Endothelial cell of umbilical vein (primary cell): ENCODE results near the gene KRTAP2-1. TPM values are rescaled to one million over a fixed set of nuclear protein-coding genes. Genes with fewer than 3 reads are reported as not detected.
"Not testable (repeated sequence)": the region's sequence is repeated elsewhere in the genome, so short reads cannot be mapped to it uniquely, and the experiment has no call there.

ENCODE experiments used
- Bru-seq: library from RNA; stranded (reverse); fragments of 400-500 nt; gene quantifications from one replicate; lab custom pipeline; 2021; lab: Mats Ljungman, UMichigan
- BruChase-seq, 2 experiments: library from RNA; stranded (reverse); fragments of 400-500 nt; gene quantifications; one replicate each; lab custom pipeline; 2021; lab: Mats Ljungman, UMichigan
- BruUV-seq: library from RNA; stranded (reverse); fragments of 400-500 nt; replicated peaks from 2 replicates; lab custom pipeline; 2021; lab: Mats Ljungman, UMichigan
- CTCF ChIA-PET: fragments of 300-600, 350-600 bp; sonication (Branson Sonifier 250); formaldehyde crosslinking; loops from one replicate; lab custom pipeline; 2021; ENCODE audit warnings: antibody characterized with exemption, inconsistent platforms; lab: Charles Lee
- POLR2A ChIA-PET: fragments of 300-600, 350-600 bp; sonication (Branson Sonifier 250); formaldehyde crosslinking; loops from one replicate; lab custom pipeline; 2021; ENCODE audit warnings: antibody characterized with exemption, inconsistent platforms; lab: Charles Lee
- DNase-seq: peaks from one replicate; pipeline ENCODE4 v3.0.0-alpha.2; 2011; ENCODE audit warnings: low read depth, low spot score
- FAIRE-seq: peaks from 2 replicates; lab custom pipeline; 2011; peaks lifted over from hg19 to GRCh38; lab: Jason Lieb, UNC
- H2AFZ ChIP-seq: 2 replicates; pipeline ENCODE4 v1.6.0; 2012; ENCODE audit warnings: low read depth, low read length, control low read depth, inconsistent platforms
- H3K27ac ChIP-seq: 2 replicates; pipeline ENCODE4 v1.5.1; 2011; ENCODE audit warnings: low read depth, mild to moderate bottlenecking, control low read depth, low read length, moderate library complexity; ENCODE audit not compliant: insufficient read depth
- H3K27me3 ChIP-seq, 2 experiments: 2 replicates each; pipeline versions ENCODE4 v1.6.0 to v1.6.1; 2011; ENCODE audit warnings: low read length in 2 of 2, mixed read lengths in 1 of 2; ENCODE audit not compliant: control insufficient read depth in 2 of 2, insufficient read depth in 2 of 2
- H3K36me3 ChIP-seq, 2 experiments: 2 replicates in 1 of 2; 3 replicates in 1 of 2; pipeline ENCODE4 v1.5.1; 2011; ENCODE audit warnings: low read length in 2 of 2, mild to moderate bottlenecking in 1 of 2, moderate library complexity in 1 of 2; ENCODE audit not compliant: control insufficient read depth in 2 of 2, insufficient read depth in 2 of 2; ENCODE audit errors: extremely low read depth in 1 of 2
- H3K4me1 ChIP-seq: 3 replicates; pipeline ENCODE4 v1.5.1; 2011; ENCODE audit warnings: mild to moderate bottlenecking, low read length; ENCODE audit not compliant: control insufficient read depth, insufficient read depth; ENCODE audit errors: extremely low read depth
- H3K4me2 ChIP-seq: 2 replicates; pipeline ENCODE4 v1.6.1; 2011; ENCODE audit warnings: low read length, control low read depth, mixed read lengths; ENCODE audit not compliant: insufficient read depth
- H3K4me3 ChIP-seq, 3 experiments: fragments of 200-600 bp in 1 of 3; sonication (generic), shearing (Covaris generic) in 1 of 3; replicated peaks in 1 of 3; 2 replicates each; pipeline ENCODE4 v1.5.1; 2011 to 2016; ENCODE audit warnings: control low read depth in 3 of 3, low read length in 3 of 3, mild to moderate bottlenecking in 2 of 3, inconsistent platforms in 1 of 3, low read depth in 1 of 3, moderate library complexity in 1 of 3; ENCODE audit not compliant: insufficient read depth in 1 of 3
- H3K79me2 ChIP-seq: 2 replicates; pipeline ENCODE4 v1.6.0; 2012; ENCODE audit warnings: low read length, inconsistent platforms; ENCODE audit not compliant: control insufficient read depth, insufficient read depth
- H3K9ac ChIP-seq: replicated peaks from 2 replicates; pipeline ENCODE3; 2011; ENCODE audit warnings: low read length, control low read depth; ENCODE audit not compliant: insufficient read depth; ENCODE audit errors: extremely low read depth
- H3K9me1 ChIP-seq: replicated peaks from 3 replicates; pipeline ENCODE4 v1.6.0; 2011; ENCODE audit warnings: mild to moderate bottlenecking, low read length; ENCODE audit not compliant: control insufficient read depth, insufficient read depth; ENCODE audit errors: extremely low read depth
- H3K9me3 ChIP-seq: replicated peaks from 2 replicates; pipeline ENCODE4 v1.5.1; 2012; ENCODE audit warnings: low read length, inconsistent platforms; ENCODE audit not compliant: control insufficient read depth, insufficient read depth
- H4K20me1 ChIP-seq: replicated peaks from 2 replicates; pipeline ENCODE3; 2011; ENCODE audit warnings: mild to moderate bottlenecking, low read length; ENCODE audit not compliant: control insufficient read depth, insufficient read depth; ENCODE audit errors: extremely low read depth
- CTCF ChIP-seq, 2 donors: IDR thresholded peaks; 1 replicate in 1 of 2; 2 replicates in 1 of 2; pipeline ENCODE4 v1.5.1; 2011; ENCODE audit warnings: low read length in 2 of 2, mild to moderate bottlenecking in 2 of 2, moderate library complexity in 2 of 2, control low read depth in 1 of 2, inconsistent platforms in 1 of 2, low read depth in 1 of 2; ENCODE audit not compliant: insufficient read depth in 1 of 2; ENCODE audit errors: extremely low read depth in 1 of 2
- EZH2 ChIP-seq: IDR thresholded peaks from 2 replicates; pipeline ENCODE4 v1.6.1; 2012; ENCODE audit warnings: borderline replicate concordance, low read depth, mild to moderate bottlenecking, moderate library complexity, low read length, inconsistent platforms; ENCODE audit not compliant: severe bottlenecking
- FOS ChIP-seq: IDR thresholded peaks from 2 replicates; pipeline ENCODE4 v1.6.1; 2011; ENCODE audit warnings: mild to moderate bottlenecking, low read length, moderate library complexity, borderline replicate concordance; ENCODE audit not compliant: insufficient read depth
- GATA2 ChIP-seq: IDR thresholded peaks from 2 replicates; pipeline ENCODE4 v1.7.0; 2011; ENCODE audit warnings: low read depth, mild to moderate bottlenecking, moderate library complexity, mixed read lengths, low read length; ENCODE audit not compliant: insufficient read length, insufficient read depth
- JUN ChIP-seq: IDR thresholded peaks from 2 replicates; pipeline ENCODE4 v1.6.1; 2011; ENCODE audit warnings: borderline replicate concordance, low read depth; ENCODE audit not compliant: insufficient read length, insufficient read depth
- MAX ChIP-seq: IDR thresholded peaks from 2 replicates; pipeline ENCODE4 v1.6.1; 2011; ENCODE audit not compliant: insufficient read depth, insufficient read length
- MYC ChIP-seq: IDR thresholded peaks from one replicate; pipeline ENCODE4 v1.6.1; 2011; ENCODE audit warnings: mild to moderate bottlenecking, low read depth, low read length
- POLR2A ChIP-seq: IDR thresholded peaks from 2 replicates; pipeline ENCODE4 v1.6.1; 2012; ENCODE audit warnings: low read depth, mild to moderate bottlenecking, control low read depth, low read length
- POLR2AphosphoS5 ChIP-seq: IDR thresholded peaks from 2 replicates; pipeline ENCODE4 v1.6.1; 2012; ENCODE audit warnings: low read depth, mild to moderate bottlenecking, control low read depth, low read length, moderate library complexity; ENCODE audit not compliant: insufficient read depth
- dilution Hi-C: fragments of 300-500 bp; cut with MboI; formaldehyde crosslinking; loops from one replicate; pipeline ENCODE4 v1.15.0; 2019; ENCODE audit warnings: low sequenced_read_pairs; ENCODE audit not compliant: extremely low pct_ligation_motif_present
- intact Hi-C: fragments of 100-400 bp; cut with micrococcal nuclease; formaldehyde crosslinking; loops from one replicate; pipeline ENCODE4 v1.10.0; 2022
- long read RNA-seq: library from polyadenylated mRNA; stranded (forward); transcript quantifications from one replicate; pipeline ENCODE4 v2.0.0, GENCODE V29; 2021
- polyA minus RNA-seq, 3 experiments: library from RNA; depleted of rRNA, polyadenylated mRNA; stranded (reverse); fragments of >200 nt; gene quantifications; 1 replicate in 1 of 3; 2 replicates in 2 of 3; pipeline ENCODE4 v1.2.3, GENCODE V29; 2011
- polyA plus RNA-seq, 4 experiments: library from polyadenylated mRNA; depleted of rRNA in 3 of 4; stranded (reverse) in 3 of 4; unstranded in 1 of 4; fragments of >200 nt; gene quantifications; 2 replicates each; pipeline versions ENCODE4 v1.2.1 to v1.2.3, GENCODE V29; 2011 to 2012; ENCODE audit warnings: missing spikeins in 1 of 4
- total RNA-seq: library from RNA; stranded (reverse); gene quantifications from 2 replicates; pipeline ENCODE4 v1.2.3, GENCODE V29; 2021

Gene KRTAP2-1
- total RNA-seq (not detected in 2 replicates), polyA plus RNA-seq (not detected in 2 replicates), polyA minus RNA-seq (not detected in 2 replicates), Bru-seq, nascent RNA (not detected), BruChase-seq, experiment 1, labeled RNA remaining after a 6-hour chase (not detected), BruChase-seq, experiment 2, labeled RNA remaining after a 2-hour chase (not detected)
- not detected in 2 replicates for polyA plus RNA-seq (2011; cell fraction: cytosol; rRNA removed)
- not detected in 2 replicates for polyA plus RNA-seq (2011; cell fraction: nucleus; rRNA removed)
- polyA plus RNA-seq (2012), result not detected in 2 replicates
- not detected for polyA minus RNA-seq (2011; cell fraction: cytosol; rRNA and poly(A)+ RNA removed)
- polyA minus RNA-seq (2011; cell fraction: nucleus; rRNA and poly(A)+ RNA removed), result not detected in 2 replicates
- long read RNA-seq, result 0 reads

GRCh38 chr17:41046735-41047465 is at the start of gene KRTAP2-1:
Gene KRTAP2-1, minus strand, starts transcription at chr17:41047316. Its CDS starts 49 bp downstream, at chr17:41047267.
- H3K4me1 ChIP-seq, DNase-seq, H3K27me3 ChIP-seq, H3K27ac ChIP-seq, H4K20me1 ChIP-seq, H3K9ac ChIP-seq, H2AFZ ChIP-seq, H3K36me3 ChIP-seq, FAIRE-seq, H3K9me1 ChIP-seq, H3K4me3 ChIP-seq, H3K79me2 ChIP-seq, POLR2A ChIA-PET, H3K4me2 ChIP-seq, BruUV-seq, intact Hi-C loops, dilution Hi-C loops, H3K9me3 ChIP-seq: not testable (repeated sequence)
- CTCF ChIA-PET, result interaction anchor here (1.3 kb wide), 1 partner anchor 30 kb away, joined by 4 read pairs; no protein-coding TSS in a partner anchor

GRCh38 chr17:41096055-41096454 is 48.9 kb upstream of the KRTAP2-1 start:
- no TSS peak for BruUV-seq
- Histone ChIP-seq H3K36me3 (no peaks in the 10 kb centered on the region), H4K20me1 (no peaks in the 10 kb centered on the region), H3K9ac (no peak overlapping the region), H3K27me3 (no peaks in the 10 kb centered on the region), H3K27ac (no peak overlapping the region), H3K79me2 (no peaks in the 10 kb centered on the region), H2AFZ (no peak overlapping the region), H3K4me1 (peaks cover 2% of the 10 kb centered on the region), H3K9me1 (no peaks in the 10 kb centered on the region), H3K9me3 (no peaks in the 10 kb centered on the region), H3K4me2 (no peak overlapping the region), H3K4me3 (no peak overlapping the region)
- FAIRE-seq (no peak), DNase-seq (no peak)
- dilution Hi-C loops (no loop called here), intact Hi-C loops (no loop called here)
- ChIA-PET POLR2A (no interaction called here), CTCF (no interaction called here)
- TF ChIP-seq POLR2AphosphoS5 (no peak), EZH2 (no peak), MAX (no peak), MYC (no peak), CTCF (IDR thresholded peaks at IDR 0.05; ENCODE audit: extremely low read depth in 1 of 2, insufficient read depth in 1 of 2, low read depth in 1 of 2, low read length in 2 of 2) (no peak), GATA2 (no peak), JUN (no peak), POLR2A (no peak), FOS (no peak)
